B cell (primary cell): ENCODE data around the gene RABEP1. TPM values are rescaled to one million over a fixed set of nuclear protein-coding genes. Genes with fewer than 3 reads are reported as not detected.

ENCODE experiments used
- ATAC-seq: fragments of 200-7000 bp; cut with Tn5 transposase; one replicate; pipeline ENCODE4 v1.10.0; 2021; ENCODE audit warnings: low read depth, mild to moderate bottlenecking, moderate number of reproducible peaks, moderate library complexity
- CTCF ChIA-PET: fragments of 350-600 bp; sonication (Branson Sonifier 250); formaldehyde crosslinking; loops from one replicate; lab custom pipeline; 2021; ENCODE audit warnings: antibody characterized with exemption, inconsistent platforms; lab: Charles Lee
- POLR2A ChIA-PET: fragments of 350-600 bp; sonication (Branson Sonifier 250); formaldehyde crosslinking; loops from one replicate; lab custom pipeline; 2021; ENCODE audit warnings: antibody characterized with exemption; lab: Charles Lee
- DNase-seq: peaks from one replicate; pipeline ENCODE4 v3.0.0; 2013
- H2AFZ ChIP-seq: 2 replicates; pipeline ENCODE4 v1.6.1; 2012; ENCODE audit warnings: mild to moderate bottlenecking, low read depth, low read length; ENCODE audit not compliant: insufficient read depth, poor library complexity, severe bottlenecking
- H3K27ac ChIP-seq, 2 donors: 1 replicate in 1 of 2; 2 replicates in 1 of 2; pipeline ENCODE4 v1.5.1; 2012 to 2013; ENCODE audit warnings: low read length in 2 of 2, mild to moderate bottlenecking in 2 of 2, moderate library complexity in 1 of 2
- H3K27me3 ChIP-seq, 4 experiments: fragments of 200-600 bp in 1 of 4; sonication (generic) in 1 of 4; replicated peaks in 1 of 4; 1 replicate in 2 of 4; 2 replicates in 2 of 4; pipeline versions ENCODE4 v1.6.1 to v1.7.0; 2013 to 2016; ENCODE audit warnings: low read length in 3 of 4, mild to moderate bottlenecking in 2 of 4, mixed read lengths in 1 of 4, moderate library complexity in 1 of 4; ENCODE audit not compliant: insufficient read depth in 4 of 4, control insufficient read depth in 3 of 4; ENCODE audit errors: control extremely low read depth in 1 of 4
- H3K36me3 ChIP-seq, 2 experiments: replicated peaks in 1 of 2; 1 replicate in 1 of 2; 2 replicates in 1 of 2; pipeline versions ENCODE4 v1.6.1 to v1.7.1; 2013; ENCODE audit warnings: low read length in 1 of 2; ENCODE audit not compliant: insufficient read depth in 2 of 2, control insufficient read depth in 1 of 2; ENCODE audit errors: control extremely low read depth in 1 of 2, extremely low read depth in 1 of 2
- H3K4me1 ChIP-seq, 2 donors: fragments of 200-600 bp in 1 of 2; sonication (generic) in 1 of 2; 1 replicate in 1 of 2; 2 replicates in 1 of 2; pipeline versions ENCODE4 v1.5.1 to v1.6.1; 2013 to 2017; ENCODE audit warnings: low read length in 2 of 2; ENCODE audit not compliant: control insufficient read depth in 2 of 2, insufficient read depth in 2 of 2
- H3K4me2 ChIP-seq: replicated peaks from 2 replicates; pipeline ENCODE3; 2012; ENCODE audit warnings: mild to moderate bottlenecking, low read depth, low read length; ENCODE audit not compliant: poor library complexity, severe bottlenecking
- H3K4me3 ChIP-seq, 5 experiments: fragments of 200-600 bp in 1 of 5; sonication (generic) in 1 of 5; 1 replicate in 3 of 5; 2 replicates in 2 of 5; pipeline versions ENCODE4 v1.5.1 to v1.7.0; 2011 to 2016; ENCODE audit warnings: low read length in 4 of 5, mild to moderate bottlenecking in 4 of 5, low read depth in 2 of 5, control low read depth in 1 of 5, moderate library complexity in 1 of 5; ENCODE audit not compliant: insufficient read depth in 1 of 5; ENCODE audit errors: control extremely low read depth in 1 of 5, extremely low read depth in 1 of 5
- H3K79me2 ChIP-seq: fragments of 200-600 bp; sonication (generic); one replicate; pipeline ENCODE4 v1.6.0; 2016; ENCODE audit warnings: low read length; ENCODE audit not compliant: control insufficient read depth, insufficient read depth
- H3K9ac ChIP-seq: fragments of 200-600 bp; sonication (generic); 2 replicates; pipeline ENCODE4 v1.6.1; 2017; ENCODE audit warnings: mild to moderate bottlenecking, low read length, moderate library complexity
- H3K9me3 ChIP-seq, 3 donors: one replicate each; pipeline versions ENCODE4 v1.6.1 to v1.7.1; 2013; ENCODE audit warnings: low read length in 2 of 3; ENCODE audit not compliant: control insufficient read depth in 2 of 3, insufficient read depth in 1 of 3; ENCODE audit errors: control extremely low read depth in 1 of 3
- H4K20me1 ChIP-seq: 2 replicates; pipeline ENCODE4 v1.6.0; 2012; ENCODE audit warnings: mild to moderate bottlenecking, low read length; ENCODE audit not compliant: insufficient read depth, control insufficient read depth, poor library complexity, severe bottlenecking
- H3K27ac Mint-ChIP-seq: one replicate; pipeline ENCODE4 v1.8.0; 2021; ENCODE audit warnings: mixed read lengths
- H3K27me3 Mint-ChIP-seq: one replicate; pipeline ENCODE4 v1.8.0; 2021; ENCODE audit warnings: mixed read lengths
- H3K4me1 Mint-ChIP-seq: one replicate; pipeline ENCODE4 v1.8.0; 2021; ENCODE audit warnings: mixed read lengths
- H3K4me3 Mint-ChIP-seq: one replicate; pipeline ENCODE4 v1.8.0; 2021; ENCODE audit warnings: mixed read lengths
- H3K9me3 Mint-ChIP-seq: one replicate; pipeline ENCODE4 v1.8.0; 2022; ENCODE audit warnings: mixed read lengths; ENCODE audit not compliant: insufficient read depth
- CTCF ChIP-seq: fragments of 200-600 bp; IDR thresholded peaks from one replicate; pipeline ENCODE4 v1.8.0; 2022; ENCODE audit warnings: antibody characterized with exemption, mild to moderate bottlenecking
- EZH2 ChIP-seq: IDR thresholded peaks from 2 replicates; pipeline ENCODE4 v1.6.1; 2012; ENCODE audit warnings: borderline replicate concordance, low read depth, mild to moderate bottlenecking, moderate library complexity, low read length; ENCODE audit not compliant: insufficient read depth, poor library complexity, severe bottlenecking
- WGBS: methylation state at CpG from one replicate; pipeline ENCODE4 v1.1.5; 2013; ENCODE audit warnings: missing lambda C conversion rate; ENCODE audit not compliant: insufficient coverage; 5-methylcytosine and 5-hydroxymethylcytosine counted together
- intact Hi-C: fragments of 100-400 bp; cut with micrococcal nuclease; formaldehyde crosslinking; loops from one replicate; pipeline ENCODE4 v1.10.0; 2022
- polyA plus RNA-seq: library from polyadenylated mRNA; depleted of rRNA; stranded (reverse); fragments of >200 nt; gene quantifications from 2 replicates; pipeline ENCODE4 v1.2.3, GENCODE V29; 2012
- total RNA-seq, 2 donors: library from RNA; stranded (reverse); fragments of 120-200 nt in 1 of 2; gene quantifications; 1 replicate in 1 of 2; 2 replicates in 1 of 2; pipeline versions ENCODE4 v1.2.3 to v1.2.4, GENCODE V29; 2013 to 2022

RABEP1 gene
- total and polyA plus RNA-seq, 2 donors (not counting 1 experiment from before 2014, with no cell fraction given), result 24.2 to 86.1 TPM

GRCh38 chr17:5297245-5297644, 15.2 kb downstream of the RABEP1 start:
- peak; percentile 26 for DNase-seq
- Histone ChIP-seq H3K9me3 (no peaks in the 10 kb centered on the region), H4K20me1 (peaks cover 59% of the 10 kb centered on the region), H2AFZ (no peak overlapping the region), H3K4me1 (peaks cover 7 to 16% of the 10 kb centered on the region in 2 donors), H3K9ac (no peak overlapping the region), H3K4me2 (no peak overlapping the region), H3K79me2 (peaks cover 100% of the 10 kb centered on the region), H3K36me3 (peaks cover 10 to 30% of the 10 kb centered on the region in 2 experiments), H3K27ac (peak overlapping the region in 1 of 2 donors; percentile 12), H3K4me3 (no peak overlapping the region), H3K27me3 (no peaks in the 10 kb centered on the region)
- peak overlapping the region; percentile 73 for H3K27ac Mint-ChIP-seq
- no peaks in the 10 kb centered on the region for H3K27me3 Mint-ChIP-seq
- ATAC-seq, result no peak
- intact Hi-C loops, result loop anchor here (5.0 kb wide), 1 partner anchor 35 kb away; no protein-coding TSS in a partner anchor
- H3K9me3 Mint-ChIP-seq, result no peaks in the 10 kb centered on the region
- POLR2A ChIA-PET, result interaction anchor here (1.2 kb wide), 1 partner anchor 11 kb away, joined by 3 read pairs; no protein-coding TSS in a partner anchor
- H3K4me3 Mint-ChIP-seq, result no peak overlapping the region
- CTCF ChIA-PET, result interaction anchor here (0.6 to 3.8 kb wide), 8 partner anchors 10 to 142 kb away, joined by 3 to 38 read pairs (median 6); partner anchors contain the start of gene C1QBP
- TF ChIP-seq CTCF, result no peak
- TF ChIP-seq EZH2, result no peak
- H3K4me1 Mint-ChIP-seq, result peaks cover 55% of the 10 kb centered on the region
- WGBS, result no CpG with 5 or more reads among the region's 2 CpGs

GRCh38 chr17:5299383-5299782, 17.3 kb downstream of the RABEP1 start:
- Mint-ChIP-seq H3K27ac (peak overlapping the region; percentile 59), H3K9me3 (no peaks in the 10 kb centered on the region), H3K27me3 (no peaks in the 10 kb centered on the region), H3K4me3 (no peak overlapping the region), H3K4me1 (peaks cover 53% of the 10 kb centered on the region)
- ATAC-seq, result no peak
- Histone ChIP-seq H3K4me3 (no peak overlapping the region), H2AFZ (no peak overlapping the region), H3K27ac (no peak overlapping the region), H3K9ac (no peak overlapping the region), H3K4me1 (peaks cover 7 to 16% of the 10 kb centered on the region in 2 donors), H3K27me3 (no peaks in the 10 kb centered on the region), H4K20me1 (peaks cover 58% of the 10 kb centered on the region), H3K79me2 (peaks cover 99% of the 10 kb centered on the region), H3K4me2 (no peak overlapping the region), H3K9me3 (no peaks in the 10 kb centered on the region), H3K36me3 (peaks cover 10 to 26% of the 10 kb centered on the region in 2 experiments)
- ChIA-PET POLR2A (interaction anchor here (0.9 kb wide), 1 partner anchor 8 kb away, joined by 5 read pairs; no protein-coding TSS in a partner anchor), CTCF (interaction anchor here (0.7 to 1.4 kb wide), 5 partner anchors 13 to 186 kb away, joined by 3 to 5 read pairs (median 3); no protein-coding TSS in a partner anchor)
- no peak for DNase-seq
- intact Hi-C loops, result loop anchor here (5.0 kb wide), 1 partner anchor 33 kb away; no protein-coding TSS in a partner anchor
- no peak for TF ChIP-seq CTCF
- no peak for TF ChIP-seq EZH2
- 92% methylated on average over 2 of the region's 4 CpGs for WGBS
